Loucy (cell line): Measurements from ENCODE around the gene SHROOM3.

ENCODE experiments used
- H2AFZ ChIP-seq: fragments of 200-600 bp; sonication (generic); 2 replicates; pipeline ENCODE4 v1.6.0; 2016; ENCODE audit warnings: antibody characterized with exemption, mild to moderate bottlenecking, low read length, moderate library complexity
- H3F3A ChIP-seq: fragments of 200-600 bp; 2 replicates; pipeline ENCODE4 v1.6.0; 2016; ENCODE audit warnings: antibody characterized with exemption, low read depth, mild to moderate bottlenecking
- H3K27me3 ChIP-seq: fragments of 200-600 bp; sonication (generic); 2 replicates; pipeline ENCODE4 v1.6.1; 2014; ENCODE audit warnings: low read length, mild to moderate bottlenecking; ENCODE audit not compliant: insufficient read depth, poor library complexity, severe bottlenecking
- H3K36me3 ChIP-seq: fragments of 200-600 bp; sonication (generic); 2 replicates; pipeline ENCODE4 v1.6.1; 2016; ENCODE audit warnings: low read length; ENCODE audit not compliant: insufficient read depth
- H3K4me1 ChIP-seq: fragments of 200-600 bp; sonication (generic); 2 replicates; pipeline ENCODE4 v1.5.1; 2014; ENCODE audit warnings: low read length, mild to moderate bottlenecking; ENCODE audit not compliant: insufficient read depth, poor library complexity, severe bottlenecking
- H3K4me2 ChIP-seq: fragments of 200-600 bp; sonication (generic); 2 replicates; pipeline ENCODE4 v1.6.0; 2014; ENCODE audit warnings: antibody characterized with exemption, low read length, low read depth, mild to moderate bottlenecking; ENCODE audit not compliant: poor library complexity, severe bottlenecking
- H3K4me3 ChIP-seq: fragments of 200-600 bp; sonication (generic); 2 replicates; pipeline ENCODE4 v1.5.1; 2014; ENCODE audit warnings: low read length, mild to moderate bottlenecking, mixed read lengths; ENCODE audit not compliant: poor library complexity, severe bottlenecking
- H3K79me2 ChIP-seq: fragments of 200-600 bp; sonication (generic); 2 replicates; pipeline ENCODE4 v1.6.1; 2014; ENCODE audit warnings: low read length; ENCODE audit not compliant: insufficient read depth
- H3K9ac ChIP-seq: fragments of 200-600 bp; sonication (generic); 2 replicates; pipeline ENCODE4 v1.6.0; 2014; ENCODE audit warnings: mild to moderate bottlenecking, low read depth, low read length, moderate library complexity; ENCODE audit not compliant: poor library complexity, severe bottlenecking
- H3K9me2 ChIP-seq: fragments of 200-600 bp; sonication (generic); replicated peaks from 2 replicates; pipeline ENCODE4 v1.6.1; 2016; ENCODE audit warnings: low read depth, low read length, mixed read lengths
- H3K9me3 ChIP-seq: fragments of 200-600 bp; sonication (generic); 2 replicates; pipeline ENCODE4 v1.6.1; 2014; ENCODE audit warnings: mild to moderate bottlenecking, antibody characterized with exemption, low read length, low read depth; ENCODE audit not compliant: insufficient read depth
- H4K20me1 ChIP-seq: fragments of 200-600 bp; sonication (generic); 2 replicates; pipeline ENCODE4 v1.6.0; 2014; ENCODE audit warnings: antibody characterized with exemption, low read length, mild to moderate bottlenecking; ENCODE audit not compliant: insufficient read depth, poor library complexity, severe bottlenecking
- EZH2phosphoT487 ChIP-seq: fragments of 200-600 bp; IDR thresholded peaks from 2 replicates; pipeline ENCODE4 v1.6.1; 2018; ENCODE audit warnings: antibody characterized with exemption, mild to moderate bottlenecking, moderate library complexity, borderline replicate concordance
- TF ChIP-seq, protein P1 (sequence below): fragments of 200-600 bp; sonication (generic); conservative IDR thresholded peaks from 2 replicates; pipeline ENCODE4 v1.5.1; 2014; ENCODE audit warnings: mild to moderate bottlenecking, antibody characterized with exemption, low read length

SHROOM3 gene

DNA sequence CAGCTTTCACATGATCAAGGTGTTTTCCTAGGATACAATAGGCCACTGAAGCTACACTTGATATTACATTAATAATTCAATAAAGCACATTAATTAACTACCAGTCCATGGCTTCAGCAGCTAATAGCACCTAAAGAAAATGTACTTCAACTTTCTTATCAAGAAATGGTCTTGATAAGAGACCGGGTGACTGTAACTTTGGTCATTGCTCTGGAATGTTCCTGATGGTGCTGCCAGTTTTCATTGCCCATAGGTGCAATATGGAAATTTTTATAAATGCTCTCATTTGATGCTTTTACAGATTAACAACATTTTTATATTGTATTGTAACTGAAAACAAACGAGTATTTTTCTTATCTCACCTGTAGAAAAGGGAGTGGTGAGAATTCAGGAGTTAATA lies 165.4 kb downstream of the SHROOM3 start:
- TF ChIP-seq, protein P1, sequence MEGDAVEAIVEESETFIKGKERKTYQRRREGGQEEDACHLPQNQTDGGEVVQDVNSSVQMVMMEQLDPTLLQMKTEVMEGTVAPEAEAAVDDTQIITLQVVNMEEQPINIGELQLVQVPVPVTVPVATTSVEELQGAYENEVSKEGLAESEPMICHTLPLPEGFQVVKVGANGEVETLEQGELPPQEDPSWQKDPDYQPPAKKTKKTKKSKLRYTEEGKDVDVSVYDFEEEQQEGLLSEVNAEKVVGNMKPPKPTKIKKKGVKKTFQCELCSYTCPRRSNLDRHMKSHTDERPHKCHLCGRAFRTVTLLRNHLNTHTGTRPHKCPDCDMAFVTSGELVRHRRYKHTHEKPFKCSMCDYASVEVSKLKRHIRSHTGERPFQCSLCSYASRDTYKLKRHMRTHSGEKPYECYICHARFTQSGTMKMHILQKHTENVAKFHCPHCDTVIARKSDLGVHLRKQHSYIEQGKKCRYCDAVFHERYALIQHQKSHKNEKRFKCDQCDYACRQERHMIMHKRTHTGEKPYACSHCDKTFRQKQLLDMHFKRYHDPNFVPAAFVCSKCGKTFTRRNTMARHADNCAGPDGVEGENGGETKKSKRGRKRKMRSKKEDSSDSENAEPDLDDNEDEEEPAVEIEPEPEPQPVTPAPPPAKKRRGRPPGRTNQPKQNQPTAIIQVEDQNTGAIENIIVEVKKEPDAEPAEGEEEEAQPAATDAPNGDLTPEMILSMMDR, result no peak
- no peak for TF ChIP-seq EZH2phosphoT487
- no peaks in the 10 kb centered on the region for H3K9me2 ChIP-seq
- peak overlapping the region; percentile 46 for H3K4me2 ChIP-seq
- H3K79me2 ChIP-seq, result no peaks in the 10 kb centered on the region
- H3K4me3 ChIP-seq, result no peak overlapping the region
- H3K9ac ChIP-seq, result peak overlapping the region; percentile 15
- no peaks in the 10 kb centered on the region for H3K9me3 ChIP-seq
- H3K27me3 ChIP-seq, result no peaks in the 10 kb centered on the region
- peaks cover 31% of the 10 kb centered on the region for H3K4me1 ChIP-seq
- H3F3A ChIP-seq, result no peaks in the 10 kb centered on the region
- no peaks in the 10 kb centered on the region for H3K36me3 ChIP-seq
- H2AFZ ChIP-seq, result 0 out of 2 replicates have a peak overlapping the region, but pooled peaks have one; percentile 5
- H4K20me1 ChIP-seq, result no peaks in the 10 kb centered on the region

DNA sequence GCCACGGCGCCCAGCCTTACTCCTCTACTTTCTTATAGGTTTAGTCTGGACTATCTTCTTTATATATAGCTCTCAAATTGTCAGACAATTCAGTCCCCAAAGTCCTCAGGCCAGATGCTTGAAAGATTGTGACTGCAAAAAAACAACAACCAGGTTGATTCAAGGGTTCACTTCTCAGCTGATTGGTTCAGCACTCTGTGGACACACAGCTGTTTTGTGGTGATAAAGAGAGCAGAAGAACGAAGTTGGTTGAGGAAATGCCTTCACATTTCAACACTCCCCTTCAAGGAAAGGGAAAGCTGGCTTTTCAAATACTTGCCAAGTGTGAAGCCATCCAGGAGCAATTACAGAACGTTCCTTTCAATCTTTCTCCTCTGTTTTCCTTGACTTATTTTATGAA lies 166.8 kb downstream of the SHROOM3 start:
- no peaks in the 10 kb centered on the region for H3K9me3 ChIP-seq
- peak overlapping the region; percentile 46 for H3K4me2 ChIP-seq
- H3K4me3 ChIP-seq, result no peak overlapping the region
- no peaks in the 10 kb centered on the region for H3K36me3 ChIP-seq
- peaks cover 40% of the 10 kb centered on the region for H3K4me1 ChIP-seq
- H2AFZ ChIP-seq, result no peak overlapping the region
- TF ChIP-seq, protein P1, result no peak
- no peak for TF ChIP-seq EZH2phosphoT487
- H3K9ac ChIP-seq, result peak overlapping the region; percentile 15
- H3K27me3 ChIP-seq, result no peaks in the 10 kb centered on the region
- H3K9me2 ChIP-seq, result no peaks in the 10 kb centered on the region
- H4K20me1 ChIP-seq, result no peaks in the 10 kb centered on the region
- peaks cover 3% of the 10 kb centered on the region; the same call in 1 of the 2 replicates for H3F3A ChIP-seq
- H3K79me2 ChIP-seq, result no peaks in the 10 kb centered on the region

DNA sequence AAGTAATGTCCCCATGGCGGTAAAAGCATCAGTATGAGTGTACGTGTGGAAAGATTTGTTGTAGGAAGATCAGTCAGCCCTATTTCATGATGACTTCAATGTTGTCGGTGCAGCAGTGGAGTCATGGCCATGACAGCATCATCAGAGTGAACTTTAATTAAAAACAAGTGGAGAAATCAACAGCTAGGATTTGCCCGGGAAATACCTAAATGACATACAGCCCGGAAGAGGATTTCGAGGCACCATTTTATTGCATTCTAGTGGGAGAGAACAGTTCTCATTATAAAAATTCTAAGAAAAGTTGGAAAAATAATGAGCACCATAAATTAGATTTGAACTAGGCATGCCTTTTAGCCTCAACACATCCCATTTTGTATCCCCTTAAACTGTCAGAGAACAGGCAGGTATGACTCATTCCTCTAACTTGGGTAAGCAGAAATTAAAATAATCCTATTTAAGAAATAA lies 170.1 kb downstream of the SHROOM3 start:
- Histone ChIP-seq H3K9ac (no peak overlapping the region), H3K79me2 (no peaks in the 10 kb centered on the region), H3K4me1 (peaks cover 71% of the 10 kb centered on the region), H3K4me2 (no peak overlapping the region), H3F3A (peaks cover 15% of the 10 kb centered on the region; the same call in 1 of the 2 replicates), H3K27me3 (no peaks in the 10 kb centered on the region), H4K20me1 (no peaks in the 10 kb centered on the region), H3K4me3 (no peak overlapping the region), H3K36me3 (no peaks in the 10 kb centered on the region), H2AFZ (no peak overlapping the region), H3K9me3 (no peaks in the 10 kb centered on the region), H3K9me2 (no peaks in the 10 kb centered on the region)
- no peak for TF ChIP-seq EZH2phosphoT487
- TF ChIP-seq, protein P1, result no peak
